Measurements from ENCODE around the gene SLC35B2. TPM values are rescaled to one million over a fixed set of nuclear protein-coding genes. Genes with fewer than 3 reads are reported as not detected.

The SLC35B2 gene
- total RNA-seq, 1 experiment from 2014 or later, result 28.9 TPM

DNA sequence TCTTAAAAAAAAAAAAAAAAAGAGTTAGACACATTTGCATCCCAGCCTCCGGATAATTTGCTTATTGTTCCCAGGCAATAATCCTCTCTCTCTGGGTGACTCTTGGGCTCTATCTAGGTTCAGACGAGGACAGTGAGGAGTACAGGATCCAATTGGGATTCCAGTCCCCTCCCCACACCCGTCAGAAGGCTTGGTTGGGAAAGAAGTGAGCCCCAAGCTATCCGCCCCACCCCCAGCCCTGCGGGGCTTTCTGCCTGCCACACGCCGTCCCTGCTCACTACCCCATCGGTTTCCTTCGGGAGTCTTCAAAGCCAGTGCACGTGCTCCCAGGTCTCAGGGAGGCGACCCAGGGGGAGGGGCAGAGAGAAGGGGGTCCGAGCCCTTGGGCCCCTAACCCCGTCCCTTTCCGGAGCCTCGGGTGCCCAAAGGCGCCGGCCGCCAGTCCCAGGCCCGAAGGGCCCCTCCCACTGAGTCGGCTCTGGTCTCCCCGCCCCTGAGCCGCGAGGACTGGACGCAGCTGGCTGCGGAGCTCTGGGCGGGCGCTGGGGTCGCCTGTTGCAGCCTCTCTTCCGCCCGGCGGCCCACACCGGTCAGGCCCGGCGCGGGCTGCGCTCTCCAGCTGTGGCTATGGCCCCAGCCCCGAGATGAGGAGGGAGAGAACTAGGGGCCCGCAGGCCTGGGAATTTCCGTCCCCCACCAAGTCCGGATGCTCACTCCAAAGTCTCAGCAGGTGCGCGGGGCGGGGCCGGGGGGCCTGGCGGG lies 38.1 kb downstream of the SLC35B2 start (continued):
- TF ChIP-seq USF2 (CRISPR knock-in tag; IDR thresholded peaks at IDR 0.05) (no peak), MYBL2 (CRISPR knock-in tag; IDR thresholded peaks at IDR 0.05) (peak; percentile 68; the same call in 1 of the 2 replicates), CBFB (CRISPR knock-in tag; IDR thresholded peaks at IDR 0.05; ENCODE audit: low read depth) (no peak), FOXK1 (CRISPR knock-in tag; IDR thresholded peaks at IDR 0.05) (peak; percentile 30), GABPB1 (CRISPR knock-in tag; IDR thresholded peaks at IDR 0.05) (0 out of 2 replicates have a peak, but pooled peaks have one; percentile 26), SMAD4 (CRISPR knock-in tag; IDR thresholded peaks at IDR 0.05) (no peak), ETV6 (CRISPR knock-in tag; IDR thresholded peaks at IDR 0.05) (0 out of 2 replicates have a peak, but pooled peaks have one; percentile 50), SP1 (CRISPR knock-in tag; conservative IDR thresholded peaks at IDR 0.05) (peak; percentile 83), KAT7 (CRISPR knock-in tag; IDR thresholded peaks at IDR 0.05; ENCODE audit: borderline replicate concordance) (no peak), ZNF317 (CRISPR knock-in tag; IDR thresholded peaks at IDR 0.05; ENCODE audit: borderline replicate concordance, low read depth) (0 out of 2 replicates have a peak, but pooled peaks have one; percentile 20), ZNF263 (CRISPR knock-in tag; IDR thresholded peaks at IDR 0.05; ENCODE audit: low read depth) (no peak), ATF6 (CRISPR knock-in tag; IDR thresholded peaks at IDR 0.05) (no peak), ZBTB43 (CRISPR knock-in tag; IDR thresholded peaks at IDR 0.05) (peak; percentile 47; the same call in 1 of the 2 replicates), SOX15 (CRISPR knock-in tag; IDR thresholded peaks at IDR 0.05) (no peak), ZNF281 (CRISPR knock-in tag; IDR thresholded peaks at IDR 0.05) (peak; percentile 88; the same call in 1 of the 2 replicates), ZNF423 (CRISPR knock-in tag; IDR thresholded peaks at IDR 0.05) (peak; percentile 61; the same call in 1 of the 2 replicates), TEAD1 (CRISPR knock-in tag; IDR thresholded peaks at IDR 0.05) (peak; percentile 40; the same call in 1 of the 2 replicates), CREB1 (CRISPR knock-in tag; IDR thresholded peaks at IDR 0.05) (0 out of 2 replicates have a peak, but pooled peaks have one; percentile 49), USF1 (CRISPR knock-in tag; IDR thresholded peaks at IDR 0.05) (peak; percentile 21; the same call in 1 of the 2 replicates), CREM (CRISPR knock-in tag; IDR thresholded peaks at IDR 0.05) (peak; percentile 52; the same call in 1 of the 2 replicates), OVOL2 (CRISPR knock-in tag; IDR thresholded peaks at IDR 0.05; ENCODE audit: borderline replicate concordance) (no peak)
- TF ChIP-seq, protein P1, sequence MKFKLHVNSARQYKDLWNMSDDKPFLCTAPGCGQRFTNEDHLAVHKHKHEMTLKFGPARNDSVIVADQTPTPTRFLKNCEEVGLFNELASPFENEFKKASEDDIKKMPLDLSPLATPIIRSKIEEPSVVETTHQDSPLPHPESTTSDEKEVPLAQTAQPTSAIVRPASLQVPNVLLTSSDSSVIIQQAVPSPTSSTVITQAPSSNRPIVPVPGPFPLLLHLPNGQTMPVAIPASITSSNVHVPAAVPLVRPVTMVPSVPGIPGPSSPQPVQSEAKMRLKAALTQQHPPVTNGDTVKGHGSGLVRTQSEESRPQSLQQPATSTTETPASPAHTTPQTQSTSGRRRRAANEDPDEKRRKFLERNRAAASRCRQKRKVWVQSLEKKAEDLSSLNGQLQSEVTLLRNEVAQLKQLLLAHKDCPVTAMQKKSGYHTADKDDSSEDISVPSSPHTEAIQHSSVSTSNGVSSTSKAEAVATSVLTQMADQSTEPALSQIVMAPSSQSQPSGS (CRISPR knock-in tag; IDR thresholded peaks at IDR 0.05; ENCODE audit: borderline replicate concordance, low read depth), result no peak
- TF ChIP-seq, protein P2, sequence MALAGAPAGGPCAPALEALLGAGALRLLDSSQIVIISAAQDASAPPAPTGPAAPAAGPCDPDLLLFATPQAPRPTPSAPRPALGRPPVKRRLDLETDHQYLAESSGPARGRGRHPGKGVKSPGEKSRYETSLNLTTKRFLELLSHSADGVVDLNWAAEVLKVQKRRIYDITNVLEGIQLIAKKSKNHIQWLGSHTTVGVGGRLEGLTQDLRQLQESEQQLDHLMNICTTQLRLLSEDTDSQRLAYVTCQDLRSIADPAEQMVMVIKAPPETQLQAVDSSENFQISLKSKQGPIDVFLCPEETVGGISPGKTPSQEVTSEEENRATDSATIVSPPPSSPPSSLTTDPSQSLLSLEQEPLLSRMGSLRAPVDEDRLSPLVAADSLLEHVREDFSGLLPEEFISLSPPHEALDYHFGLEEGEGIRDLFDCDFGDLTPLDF (CRISPR knock-in tag; IDR thresholded peaks at IDR 0.05), result 0 out of 2 replicates have a peak, but pooled peaks have one; percentile 76
- TF ChIP-seq, protein P3, sequence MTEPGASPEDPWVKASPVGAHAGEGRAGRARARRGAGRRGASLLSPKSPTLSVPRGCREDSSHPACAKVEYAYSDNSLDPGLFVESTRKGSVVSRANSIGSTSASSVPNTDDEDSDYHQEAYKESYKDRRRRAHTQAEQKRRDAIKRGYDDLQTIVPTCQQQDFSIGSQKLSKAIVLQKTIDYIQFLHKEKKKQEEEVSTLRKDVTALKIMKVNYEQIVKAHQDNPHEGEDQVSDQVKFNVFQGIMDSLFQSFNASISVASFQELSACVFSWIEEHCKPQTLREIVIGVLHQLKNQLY (CRISPR knock-in tag; IDR thresholded peaks at IDR 0.05), result no peak
- TF ChIP-seq, protein P4, sequence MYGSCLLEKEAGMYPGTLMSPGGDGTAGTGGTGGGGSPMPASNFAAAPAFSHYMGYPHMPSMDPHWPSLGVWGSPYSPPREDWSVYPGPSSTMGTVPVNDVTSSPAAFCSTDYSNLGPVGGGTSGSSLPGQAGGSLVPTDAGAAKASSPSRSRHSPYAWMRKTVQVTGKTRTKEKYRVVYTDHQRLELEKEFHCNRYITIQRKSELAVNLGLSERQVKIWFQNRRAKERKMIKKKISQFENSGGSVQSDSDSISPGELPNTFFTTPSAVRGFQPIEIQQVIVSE (CRISPR knock-in tag; IDR thresholded peaks at IDR 0.05; ENCODE audit: borderline replicate concordance), result no peak
